Cardiac muscle cell (in vitro differentiated cells and primary cell): ENCODE measurements around the gene KCNC3. TPM values are rescaled to one million over a fixed set of nuclear protein-coding genes. Genes with fewer than 3 reads are reported as not detected.

Source experiments
- DNase-seq, 2 donors: peaks; one replicate each; pipeline versions ENCODE4 v3.0.0 to v3.0.0-alpha.2; 2010 to 2017; ENCODE audit warnings: low read depth in 1 of 2, low spot score in 1 of 2
- H3K27ac ChIP-seq: fragments of 200-600 bp; sonication (generic); 2 replicates; pipeline ENCODE4 v1.5.1; 2016
- H3K27me3 ChIP-seq: fragments of 200-600 bp; sonication (generic); 2 replicates; pipeline ENCODE4 v1.6.0; 2016; ENCODE audit warnings: control low read depth
- H3K36me3 ChIP-seq: fragments of 200-600 bp; sonication (generic); 2 replicates; pipeline ENCODE4 v1.5.1; 2016; ENCODE audit warnings: control low read depth
- H3K4me1 ChIP-seq: fragments of 200-600 bp; sonication (generic); 2 replicates; pipeline ENCODE4 v1.8.1; 2017; ENCODE audit warnings: low read depth, mild to moderate bottlenecking, mixed run types
- H3K4me3 ChIP-seq: fragments of 200-600 bp; sonication (generic); 2 replicates; pipeline ENCODE4 v1.5.1; 2016; ENCODE audit warnings: mild to moderate bottlenecking
- H3K9me3 ChIP-seq: fragments of 200-600 bp; sonication (generic); 2 replicates; pipeline ENCODE4 v1.5.1; 2017; ENCODE audit warnings: low read depth, mild to moderate bottlenecking, control low read depth
- polyA plus RNA-seq: library from polyadenylated mRNA; unstranded; fragments of >200 nt; fragmentation: Nextera tagmentation; extraction: Ambion mirVana; gene quantifications from 2 replicates; pipeline ENCODE4 v1.2.1, GENCODE V29; 2016
- total RNA-seq: library from RNA; depleted of rRNA; stranded (reverse); fragments of >200 nt; gene quantifications from 2 replicates; pipeline ENCODE4 v1.2.3, GENCODE V29; 2016
- TF ChIP-seq, protein P1 (sequence below): IDR thresholded peaks from 2 replicates; pipeline ENCODE4 v1.5.1; 2012; ENCODE audit warnings: low read depth, mild to moderate bottlenecking, low read length

KCNC3 gene
- total and polyA plus RNA-seq, 2 experiments from 2014 or later: 6.9 to 8.2 TPM

- Histone ChIP-seq H3K4me1 (peaks cover 5% of the 10 kb centered on the region), H3K9me3 (no peaks in the 10 kb centered on the region), H3K27ac (no peak overlapping the region), H3K36me3 (no peaks in the 10 kb centered on the region), H3K4me3 (no peak overlapping the region), H3K27me3 (no peaks in the 10 kb centered on the region)
- DNase-seq: no peak
- TF ChIP-seq, protein P1, sequence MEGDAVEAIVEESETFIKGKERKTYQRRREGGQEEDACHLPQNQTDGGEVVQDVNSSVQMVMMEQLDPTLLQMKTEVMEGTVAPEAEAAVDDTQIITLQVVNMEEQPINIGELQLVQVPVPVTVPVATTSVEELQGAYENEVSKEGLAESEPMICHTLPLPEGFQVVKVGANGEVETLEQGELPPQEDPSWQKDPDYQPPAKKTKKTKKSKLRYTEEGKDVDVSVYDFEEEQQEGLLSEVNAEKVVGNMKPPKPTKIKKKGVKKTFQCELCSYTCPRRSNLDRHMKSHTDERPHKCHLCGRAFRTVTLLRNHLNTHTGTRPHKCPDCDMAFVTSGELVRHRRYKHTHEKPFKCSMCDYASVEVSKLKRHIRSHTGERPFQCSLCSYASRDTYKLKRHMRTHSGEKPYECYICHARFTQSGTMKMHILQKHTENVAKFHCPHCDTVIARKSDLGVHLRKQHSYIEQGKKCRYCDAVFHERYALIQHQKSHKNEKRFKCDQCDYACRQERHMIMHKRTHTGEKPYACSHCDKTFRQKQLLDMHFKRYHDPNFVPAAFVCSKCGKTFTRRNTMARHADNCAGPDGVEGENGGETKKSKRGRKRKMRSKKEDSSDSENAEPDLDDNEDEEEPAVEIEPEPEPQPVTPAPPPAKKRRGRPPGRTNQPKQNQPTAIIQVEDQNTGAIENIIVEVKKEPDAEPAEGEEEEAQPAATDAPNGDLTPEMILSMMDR: no peak
These were observed 51.1 kb downstream of the KCNC3 start for GRCh38 chr19:50277966-50278580.

- no peak for DNase-seq
- TF ChIP-seq, protein P1: no peak
- no peak overlapping the region for H3K27ac ChIP-seq
These were observed 52.7 kb downstream of the KCNC3 start for GRCh38 chr19:50276370-50277063.

DNA sequence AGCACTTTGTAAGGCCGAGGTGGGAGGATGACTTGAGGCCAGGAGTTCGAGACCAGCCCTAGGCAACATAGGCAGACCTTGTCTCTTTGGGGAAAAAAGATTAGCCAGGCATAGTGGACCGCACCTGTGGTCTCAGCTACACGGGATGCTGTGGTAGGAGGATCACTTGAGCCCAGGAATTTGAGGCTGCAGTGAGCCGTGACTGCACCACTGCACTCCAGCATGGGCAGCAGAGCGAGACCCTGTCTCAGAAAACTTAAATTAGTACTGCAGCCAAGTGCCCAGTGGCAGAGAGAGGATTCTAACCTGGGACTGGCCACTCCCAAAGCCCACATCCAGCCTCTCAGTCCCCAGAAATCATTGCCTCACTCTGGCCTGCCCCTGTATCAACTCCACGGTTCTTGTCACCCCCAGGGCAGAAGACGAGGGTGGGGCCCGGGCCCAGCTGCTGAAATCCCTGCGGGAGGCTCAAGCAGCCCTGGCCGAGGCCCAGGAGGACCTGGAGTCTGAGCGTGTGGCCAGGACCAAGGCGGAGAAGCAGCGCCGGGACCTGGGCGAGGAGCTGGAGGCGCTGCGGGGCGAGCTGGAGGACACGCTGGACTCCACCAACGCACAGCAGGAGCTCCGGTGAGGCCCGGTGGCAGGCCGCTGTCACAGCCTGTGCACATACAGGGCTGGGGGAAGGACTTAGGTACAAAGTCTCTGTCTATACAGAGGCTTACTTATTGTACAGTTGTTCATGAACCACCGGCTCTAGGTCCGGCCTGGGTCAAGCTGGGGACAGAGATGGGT, 53.4 kb downstream of the KCNC3 start:
- no peak for DNase-seq

More at GRCh38 chr19:50276370-50277063, 52.7 kb downstream of the KCNC3 start:
- H3K9me3 ChIP-seq: no peaks in the 10 kb centered on the region
- peaks cover 5% of the 10 kb centered on the region for H3K4me1 ChIP-seq
- no peaks in the 10 kb centered on the region for H3K36me3 ChIP-seq
- H3K27me3 ChIP-seq: no peaks in the 10 kb centered on the region
- no peak overlapping the region for H3K4me3 ChIP-seq

DNA sequence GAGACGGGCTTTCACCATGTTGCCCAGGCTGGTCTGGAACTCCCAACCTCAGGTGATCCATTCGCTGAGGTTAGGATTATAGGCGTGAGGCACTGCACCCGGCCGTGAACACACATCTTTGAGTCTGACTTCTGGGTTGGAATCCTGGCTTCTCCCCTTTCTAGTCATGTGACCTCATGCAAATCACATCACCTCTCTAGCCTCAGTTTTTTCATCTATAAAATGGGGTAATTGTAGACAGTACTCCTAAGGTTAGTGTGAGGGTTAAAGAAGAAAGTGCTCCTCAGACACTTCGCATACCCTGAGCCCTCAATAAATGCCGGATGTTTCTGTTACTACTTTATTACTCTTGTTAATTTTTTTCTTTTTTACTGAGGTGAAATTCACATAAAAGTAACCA, 55.4 kb downstream of the KCNC3 start:
- no peaks in the 10 kb centered on the region for H3K9me3 ChIP-seq
- TF ChIP-seq, protein P1: no peak
- peaks cover 5% of the 10 kb centered on the region for H3K4me1 ChIP-seq
- no peak for DNase-seq
- H3K4me3 ChIP-seq: no peak overlapping the region
- H3K36me3 ChIP-seq: no peaks in the 10 kb centered on the region
- H3K27ac ChIP-seq: no peak overlapping the region
- H3K27me3 ChIP-seq: no peaks in the 10 kb centered on the region

More for the DNA sequence above, 53.4 kb downstream of the KCNC3 start:
- H3K27me3 ChIP-seq: no peaks in the 10 kb centered on the region
- no peaks in the 10 kb centered on the region for H3K36me3 ChIP-seq
- H3K4me1 ChIP-seq: peaks cover 5% of the 10 kb centered on the region
- no peaks in the 10 kb centered on the region for H3K9me3 ChIP-seq
- TF ChIP-seq, protein P1: no peak
- no peak overlapping the region for H3K27ac ChIP-seq
- H3K4me3 ChIP-seq: no peak overlapping the region

DNA sequence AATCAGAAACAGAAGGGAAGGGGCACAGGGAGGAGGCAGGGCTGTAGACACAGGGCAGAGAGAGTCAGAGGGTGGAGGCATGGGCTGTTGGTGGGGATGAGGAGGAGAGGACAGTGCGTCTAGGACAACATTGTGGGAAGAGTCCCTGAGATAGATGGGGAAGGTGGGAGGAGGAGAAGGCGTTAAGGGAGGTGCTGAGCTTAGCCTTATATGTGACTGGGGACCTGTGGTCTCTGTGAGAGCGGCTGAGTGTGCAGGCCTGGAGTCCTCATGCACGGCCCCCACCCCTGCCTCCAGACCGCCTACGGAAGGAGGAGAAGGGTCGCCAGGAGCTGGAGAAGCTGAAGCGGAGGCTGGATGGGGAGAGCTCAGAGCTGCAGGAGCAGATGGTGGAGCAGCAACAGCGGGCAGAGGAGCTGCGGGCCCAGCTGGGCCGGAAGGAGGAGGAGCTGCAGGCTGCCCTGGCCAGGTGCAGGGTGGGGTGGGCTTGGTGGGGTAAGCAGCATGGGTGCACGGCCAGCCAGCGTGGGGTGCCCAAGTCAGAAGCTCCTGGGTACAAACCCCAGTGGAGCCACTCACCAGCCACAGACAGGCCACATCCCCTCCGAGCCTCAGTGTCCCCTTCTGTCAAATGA, 56.8 kb downstream of the KCNC3 start:
- no peaks in the 10 kb centered on the region for H3K36me3 ChIP-seq
- H3K4me1 ChIP-seq: peaks cover 5% of the 10 kb centered on the region
- no peak overlapping the region for H3K4me3 ChIP-seq
- no peak for DNase-seq
- no peaks in the 10 kb centered on the region for H3K9me3 ChIP-seq
- H3K27me3 ChIP-seq: no peaks in the 10 kb centered on the region
- TF ChIP-seq, protein P1: no peak
- H3K27ac ChIP-seq: no peak overlapping the region
